GM19035 (cell line): ENCODE measurements around the gene FNBP1L.

ENCODE experiments used
- ATAC-seq: cut with Tn5 transposase; IDR thresholded peaks from one replicate; pipeline ENCODE4 v1.9.1; 2021; ENCODE audit not compliant: unreplicated experiment

The FNBP1L gene

DNA sequence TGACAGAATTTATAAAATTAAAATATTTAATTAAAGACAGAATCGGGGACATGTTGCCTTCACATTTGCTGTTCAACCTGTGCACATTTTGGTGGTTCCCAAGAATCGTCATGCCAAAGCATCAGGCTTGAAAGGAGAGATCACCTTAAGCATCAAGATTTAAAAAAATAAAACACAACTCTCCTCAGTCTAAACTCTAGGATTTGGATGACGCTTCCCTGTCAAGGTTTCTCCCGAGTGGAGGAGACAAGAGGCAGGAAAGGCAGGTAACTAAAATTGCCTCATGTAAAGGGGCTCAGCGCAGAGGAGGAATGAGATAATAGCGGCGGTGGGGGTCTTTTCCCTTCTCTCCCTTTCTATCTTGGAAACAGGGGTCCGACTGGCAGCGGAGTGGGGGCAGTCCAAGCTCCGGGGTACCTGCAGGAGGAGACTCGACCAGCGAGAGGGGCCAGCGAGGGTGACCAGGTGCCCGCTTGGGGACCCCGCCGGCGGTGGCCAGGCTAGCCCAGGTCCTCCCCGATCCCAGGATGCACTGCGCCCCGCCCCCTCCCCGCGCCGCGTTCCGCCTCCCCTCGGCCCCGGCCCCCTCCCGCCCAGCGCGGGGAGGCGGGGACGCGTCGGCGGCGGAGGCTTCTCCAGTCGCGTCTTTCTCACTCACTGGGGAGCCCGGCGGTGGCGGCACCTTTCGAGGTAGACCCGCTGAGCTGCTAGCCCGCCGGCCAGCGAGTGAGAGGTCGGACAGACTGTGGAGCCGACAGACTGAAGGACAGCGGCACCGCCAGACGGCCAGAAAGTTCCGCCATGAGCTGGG is at the start of gene FNBP1L:
FNBP1L (plus strand) TSS at position 638 of the 811 bp plus-strand sequence; CDS start at position 802, 164 bp downstream.
- peak; percentile 66 for ATAC-seq

DNA sequence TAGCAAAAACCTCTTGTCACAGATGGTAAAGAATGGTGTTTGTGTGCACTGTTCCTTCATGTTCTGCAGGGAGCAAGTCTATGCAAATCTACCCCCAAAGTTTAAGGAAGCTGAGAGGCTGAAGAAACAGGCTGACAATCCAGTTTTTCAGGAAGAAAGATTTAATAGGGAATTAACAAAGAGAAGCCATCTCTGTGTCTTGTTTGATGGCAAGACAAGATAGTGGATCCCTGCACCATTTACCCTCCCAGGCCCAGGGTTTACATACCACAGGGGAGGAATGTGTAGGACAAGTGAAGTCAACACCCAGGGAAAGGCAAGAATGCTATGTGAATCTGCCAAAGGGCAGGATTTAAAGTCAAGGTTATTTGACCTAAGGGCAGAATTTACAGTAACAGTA is 48.1 kb upstream of the FNBP1L start:
- no peak for ATAC-seq

GRCh38 chr1:93408203-93408602 is 39.7 kb upstream of the FNBP1L start:
- no peak for ATAC-seq

- no peak for ATAC-seq
Measured at GRCh38 chr1:93411000-93411399, 36.9 kb upstream of the FNBP1L start.

GRCh38 chr1:93414749-93415148 is 33.2 kb upstream of the FNBP1L start:
- ATAC-seq, result no peak

DNA sequence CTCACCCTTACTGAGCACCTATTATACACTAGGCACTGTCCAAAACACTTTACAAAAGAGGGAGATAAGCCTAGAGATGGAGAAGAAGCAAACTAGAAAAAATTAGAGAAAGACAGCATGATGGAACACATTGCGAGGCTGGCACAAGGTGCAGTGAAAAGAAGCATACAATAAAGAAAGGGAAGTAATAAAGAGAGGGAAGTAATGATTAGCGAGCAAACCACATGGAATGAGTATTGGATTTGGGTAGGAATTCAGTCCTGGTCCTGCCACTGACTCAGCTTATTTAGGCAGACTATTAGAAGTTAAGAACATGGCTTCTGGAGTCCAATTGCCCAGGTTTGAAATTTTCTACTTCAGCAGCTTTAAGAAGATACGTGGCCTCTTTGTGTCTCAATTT is 32.6 kb upstream of the FNBP1L start:
- ATAC-seq, result no peak

DNA sequence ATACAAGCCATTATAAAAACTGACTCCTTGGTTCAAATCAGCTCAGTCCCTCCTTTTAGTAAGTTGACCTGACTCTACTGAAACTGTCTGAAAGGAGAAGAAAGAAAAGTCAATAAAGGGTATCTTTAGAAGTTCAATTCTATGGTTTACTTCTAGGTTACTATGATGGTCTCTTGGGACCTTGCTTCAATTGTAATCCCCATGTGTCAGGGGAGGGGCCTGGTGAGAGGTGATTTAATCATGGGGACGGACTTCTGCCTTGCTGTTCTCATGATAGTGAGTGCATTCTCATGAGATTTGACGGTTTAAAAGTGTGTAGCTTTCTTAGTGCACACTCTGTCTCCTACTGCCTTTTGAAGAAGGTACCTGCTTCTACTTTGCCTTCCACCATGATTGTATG is 31.7 kb upstream of the FNBP1L start:
- ATAC-seq, result no peak

- ATAC-seq, result no peak
Measured at GRCh38 chr1:93419344-93419743, 28.6 kb upstream of the FNBP1L start.

- no peak for ATAC-seq
Measured at GRCh38 chr1:93420400-93420799, 27.5 kb upstream of the FNBP1L start.

DNA sequence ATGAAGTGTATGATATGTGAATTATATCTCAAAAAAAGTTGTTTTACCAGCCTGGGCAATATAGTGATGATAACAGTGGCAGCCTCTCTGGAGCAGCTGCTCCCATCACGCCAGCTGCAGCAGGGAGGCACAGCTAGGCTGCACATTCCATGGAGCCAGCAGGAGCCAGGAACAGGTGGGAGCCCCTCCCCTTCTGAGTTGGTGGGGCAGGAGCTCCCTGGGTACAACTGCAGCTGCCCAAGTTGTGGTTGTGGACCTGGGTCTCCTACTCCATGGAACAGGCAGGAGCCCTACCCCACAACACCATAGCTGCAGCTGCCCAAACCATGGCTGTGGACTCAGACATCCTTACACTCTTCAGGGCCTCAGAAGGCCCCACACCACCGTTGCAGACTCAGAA is 21.7 kb upstream of the FNBP1L start:
- no peak for ATAC-seq

DNA sequence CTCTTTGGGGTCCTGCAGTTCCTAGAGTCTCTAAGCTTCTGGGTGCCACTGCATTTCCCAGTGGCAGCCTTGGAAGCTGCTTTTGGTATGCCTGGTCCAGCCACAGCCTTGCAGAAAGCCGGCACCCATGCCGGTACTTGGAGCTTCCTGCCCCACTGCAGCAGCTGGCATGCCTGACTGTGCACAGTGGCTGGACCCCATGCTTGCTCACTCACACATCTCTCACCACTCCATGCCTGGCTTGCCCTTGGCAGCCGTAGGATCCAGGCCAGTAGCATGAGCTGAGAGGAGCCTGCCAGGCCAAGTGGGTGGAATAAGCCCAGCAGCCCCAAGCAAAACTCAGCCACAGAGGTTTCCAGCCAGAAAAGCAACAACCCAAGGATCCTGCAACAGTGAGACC is 20.3 kb upstream of the FNBP1L start:
- no peak for ATAC-seq

GRCh38 chr1:93433407-93433961 is 14.4 kb upstream of the FNBP1L start:
- ATAC-seq, result no peak

DNA sequence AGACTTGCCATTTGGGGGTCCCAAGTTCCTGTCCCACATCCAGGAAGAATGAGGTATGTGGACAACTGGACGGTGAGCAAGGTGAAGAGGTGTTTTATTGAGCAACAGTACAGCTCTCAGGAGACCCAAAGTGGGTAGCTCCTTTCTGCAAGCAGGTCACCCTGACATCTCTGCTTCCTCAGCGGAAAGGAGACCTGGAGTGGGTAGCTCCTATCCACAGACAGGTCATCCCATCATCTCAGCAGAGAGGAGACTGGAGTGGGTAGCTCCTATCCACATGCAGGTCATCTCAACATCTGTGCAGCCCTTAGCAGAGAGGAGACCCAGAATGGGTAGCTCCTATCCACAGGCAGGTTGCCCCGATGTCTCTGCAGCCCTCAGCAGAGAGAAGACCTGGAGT is 13.8 kb upstream of the FNBP1L start:
- ATAC-seq, result no peak

GRCh38 chr1:93434987-93435386 is 12.9 kb upstream of the FNBP1L start:
- no peak for ATAC-seq

DNA sequence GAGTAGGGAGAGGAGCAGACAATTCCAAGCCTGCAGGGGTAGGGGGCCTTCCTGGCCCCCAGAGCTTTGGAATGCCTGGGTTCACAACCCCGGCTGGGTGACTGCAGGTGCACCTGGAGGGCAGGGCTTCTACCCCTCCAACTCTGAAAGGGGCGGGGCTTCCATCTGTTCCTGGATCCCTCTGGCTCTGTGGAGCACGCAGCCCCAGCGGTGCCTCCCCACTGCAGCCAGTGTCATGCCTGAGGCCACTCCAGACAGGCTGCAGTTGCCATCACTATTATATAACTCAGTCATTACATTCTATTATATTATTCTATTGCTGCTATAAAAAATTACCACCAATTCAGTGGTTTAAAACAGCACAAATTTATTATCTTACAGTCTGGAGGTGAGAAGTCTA is 12.5 kb upstream of the FNBP1L start:
- no peak for ATAC-seq

DNA sequence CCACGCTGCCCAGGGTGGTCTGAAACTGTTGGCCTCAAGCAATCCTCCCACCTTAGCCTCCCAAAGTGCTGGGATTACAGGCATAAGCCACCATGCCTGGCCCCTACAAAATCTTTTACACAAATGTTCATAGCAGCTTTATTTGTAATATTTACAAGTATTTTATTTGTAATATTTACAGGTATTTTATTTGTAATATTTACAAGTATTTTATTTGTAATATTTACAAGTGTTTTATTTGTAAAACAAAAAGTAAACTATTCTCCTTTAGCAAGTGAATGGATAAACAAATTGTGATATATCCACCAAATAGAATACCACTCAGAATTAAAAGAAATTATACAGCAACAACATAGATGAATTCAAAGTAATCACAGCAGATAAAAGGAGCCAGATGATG is 11.4 kb upstream of the FNBP1L start:
- ATAC-seq, result no peak

GRCh38 chr1:93437976-93438605 is 9.8 kb upstream of the FNBP1L start:
- no peak for ATAC-seq

DNA sequence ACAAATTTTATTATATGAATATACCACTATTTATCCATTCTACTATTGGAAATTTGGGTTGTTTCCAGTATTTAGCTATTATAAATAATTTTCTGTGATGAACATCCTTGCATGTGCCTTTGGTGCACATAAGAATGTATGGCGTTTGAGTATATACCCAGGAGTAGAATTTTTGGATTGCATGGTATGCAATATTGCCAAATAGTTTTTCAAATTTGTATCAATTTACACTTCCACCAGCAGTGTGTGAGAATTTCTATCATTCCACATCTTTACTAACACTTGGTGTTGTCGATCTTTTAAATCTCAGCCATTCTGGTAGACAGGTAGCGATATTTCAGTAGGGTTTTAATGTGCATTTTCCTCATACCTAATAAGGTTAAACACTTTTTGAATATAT is 9.2 kb upstream of the FNBP1L start:
- ATAC-seq, result no peak

DNA sequence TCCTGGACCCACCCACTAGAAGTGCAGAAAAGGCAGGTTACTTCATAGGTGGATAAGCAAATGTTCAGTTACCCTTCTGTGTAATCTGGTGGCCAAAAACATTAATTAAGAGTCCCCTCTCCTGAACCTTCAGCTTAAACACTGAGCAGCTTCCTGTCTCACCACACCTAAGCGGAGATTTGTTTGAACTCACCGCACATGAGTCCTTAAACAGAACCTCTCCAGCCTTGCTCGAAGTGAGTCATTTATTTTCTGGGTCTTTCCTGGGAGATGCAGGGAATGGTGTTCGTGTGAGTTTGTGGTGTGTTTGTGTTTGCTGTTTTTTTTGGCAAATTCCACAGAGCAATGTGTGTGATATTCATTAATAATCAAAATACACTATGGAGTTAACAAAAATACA is 7.6 kb upstream of the FNBP1L start:
- no peak for ATAC-seq

DNA sequence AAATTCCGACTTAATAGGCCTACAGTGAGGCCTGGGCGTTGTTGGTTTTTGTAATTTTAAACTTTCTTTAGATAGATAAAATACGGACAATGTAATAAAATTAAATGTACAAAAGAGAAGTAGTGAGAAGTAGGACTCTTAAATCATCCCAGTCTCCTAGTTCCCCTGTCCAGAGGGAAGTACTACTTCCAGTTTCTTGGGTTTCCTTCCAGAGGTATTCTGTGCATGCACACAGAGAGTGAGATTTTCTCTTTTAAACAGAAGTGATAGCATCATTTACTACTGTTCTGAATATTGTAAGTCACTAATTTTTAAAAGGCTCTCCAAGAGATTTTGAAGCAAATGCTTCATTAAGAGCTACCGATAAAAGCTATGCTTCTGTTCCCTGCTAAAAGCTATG is 7.2 kb upstream of the FNBP1L start:
- no peak for ATAC-seq

GRCh38 chr1:93441589-93441988 is 6.3 kb upstream of the FNBP1L start:
- ATAC-seq, result no peak

DNA sequence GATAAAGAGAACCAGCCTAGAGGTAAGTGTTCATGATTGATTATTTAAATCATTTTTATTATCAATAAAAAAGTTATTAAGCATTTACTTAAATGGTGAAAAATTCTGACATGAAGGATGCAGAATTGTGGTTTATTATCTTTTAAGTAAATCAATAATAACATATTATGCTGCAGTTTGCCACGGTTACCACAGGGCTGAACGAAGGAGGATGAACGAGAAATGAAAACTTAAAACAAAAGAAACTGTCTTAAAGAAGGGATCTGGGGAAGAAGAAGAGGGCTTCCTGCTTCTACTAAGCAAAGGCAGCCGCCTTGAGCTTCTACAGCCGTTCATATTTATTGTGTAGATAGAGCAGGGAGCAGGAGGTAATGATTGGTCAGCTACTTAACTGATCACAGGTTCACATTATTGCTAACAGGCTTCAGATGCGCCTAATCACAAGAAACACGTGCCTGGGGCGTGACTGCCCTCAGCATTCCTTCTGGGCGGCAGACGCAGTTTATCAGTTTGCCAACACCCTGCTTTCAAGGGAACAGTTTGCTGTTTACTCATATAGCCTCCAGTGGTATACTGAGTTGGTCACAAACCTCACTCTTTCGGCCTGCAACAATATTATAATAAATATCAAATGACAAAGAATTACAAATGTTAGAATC is 5.8 kb upstream of the FNBP1L start:
- no peak for ATAC-seq
